Measurements from ENCODE around the gene TNFRSF13B.

TNFRSF13B gene

GRCh38 chr17:16977932-16978331 is 6.0 kb upstream of the TNFRSF13B start:
- DNase-seq (ENCODE audit: low read depth) = no peak
- TF ChIP-seq CTCF (IDR thresholded peaks at IDR 0.05; ENCODE audit: control insufficient read depth, extremely low read depth, insufficient read depth) = no peak
- no peak overlapping the region for H3K4me3 ChIP-seq (ENCODE audit: low read depth, low read length)

GRCh38 chr17:16976725-16977550 is 5.0 kb upstream of the TNFRSF13B start:
- no peak for DNase-seq (ENCODE audit: low read depth)
- no peak for TF ChIP-seq CTCF (IDR thresholded peaks at IDR 0.05; ENCODE audit: control insufficient read depth, extremely low read depth, insufficient read depth)
- H3K4me3 ChIP-seq (ENCODE audit: low read depth, low read length) = no peak overlapping the region

GRCh38 chr17:16975744-16976625 is 4.1 kb upstream of the TNFRSF13B start:
- no peak overlapping the region for H3K4me3 ChIP-seq (ENCODE audit: low read depth, low read length)
- TF ChIP-seq CTCF (IDR thresholded peaks at IDR 0.05; ENCODE audit: control insufficient read depth, extremely low read depth, insufficient read depth) = no peak
- DNase-seq (ENCODE audit: low read depth) = no peak

GRCh38 chr17:16975277-16975651 is 3.3 kb upstream of the TNFRSF13B start:
- no peak for TF ChIP-seq CTCF (IDR thresholded peaks at IDR 0.05; ENCODE audit: control insufficient read depth, extremely low read depth, insufficient read depth)
- no peak for DNase-seq (ENCODE audit: low read depth)
- H3K4me3 ChIP-seq (ENCODE audit: low read depth, low read length) = no peak overlapping the region

- H3K4me3 ChIP-seq (ENCODE audit: low read depth, low read length) = no peak overlapping the region
Observed at GRCh38 chr17:16974569-16975276, 2.8 kb upstream of the TNFRSF13B start.

More at GRCh38 chr17:16974569-16975276, 2.8 kb upstream of the TNFRSF13B start:
- DNase-seq (ENCODE audit: low read depth) = peak; percentile 21
- TF ChIP-seq CTCF (IDR thresholded peaks at IDR 0.05; ENCODE audit: control insufficient read depth, extremely low read depth, insufficient read depth) = no peak
